EH (cell line): ENCODE data around the gene TTLL4.

Experiments used
- DNase-seq: peaks from one replicate; pipeline ENCODE4 v3.0.0-alpha.2; 2015; ENCODE audit warnings: low read depth

TTLL4 gene

GRCh38 chr2:218785103-218785502, 74.5 kb downstream of the TTLL4 start:
- DNase-seq, result no peak

DNA sequence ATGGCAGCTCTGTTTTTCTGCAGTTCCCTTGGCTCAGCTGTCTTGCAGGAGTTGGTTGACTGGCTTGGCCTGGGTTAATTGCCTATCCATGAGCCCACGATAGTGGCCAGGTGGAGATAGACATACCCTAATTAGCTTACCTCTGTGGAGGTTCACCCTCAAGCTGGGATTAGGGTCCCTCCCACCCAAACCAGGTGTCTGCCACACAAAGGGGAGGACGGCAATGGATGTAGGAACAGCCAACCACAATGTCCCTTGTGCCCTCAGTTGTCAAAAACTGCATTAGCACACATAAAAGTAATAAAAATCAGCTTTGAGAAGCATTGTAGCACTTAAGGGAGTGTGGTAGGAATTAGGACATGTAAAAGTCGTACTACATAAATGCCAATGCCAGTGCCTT, 75.5 kb downstream of the TTLL4 start:
- DNase-seq, result no peak

GRCh38 chr2:218788529-218789255, 78.1 kb downstream of the TTLL4 start:
- DNase-seq, result peak; percentile 10

- no peak for DNase-seq
Observed at GRCh38 chr2:218792433-218792832, 81.8 kb downstream of the TTLL4 start.

- DNase-seq, result no peak
Observed at GRCh38 chr2:218796691-218797090, 86.1 kb downstream of the TTLL4 start.

GRCh38 chr2:218798767-218799504, 88.3 kb downstream of the TTLL4 start:
- DNase-seq, result no peak

DNA sequence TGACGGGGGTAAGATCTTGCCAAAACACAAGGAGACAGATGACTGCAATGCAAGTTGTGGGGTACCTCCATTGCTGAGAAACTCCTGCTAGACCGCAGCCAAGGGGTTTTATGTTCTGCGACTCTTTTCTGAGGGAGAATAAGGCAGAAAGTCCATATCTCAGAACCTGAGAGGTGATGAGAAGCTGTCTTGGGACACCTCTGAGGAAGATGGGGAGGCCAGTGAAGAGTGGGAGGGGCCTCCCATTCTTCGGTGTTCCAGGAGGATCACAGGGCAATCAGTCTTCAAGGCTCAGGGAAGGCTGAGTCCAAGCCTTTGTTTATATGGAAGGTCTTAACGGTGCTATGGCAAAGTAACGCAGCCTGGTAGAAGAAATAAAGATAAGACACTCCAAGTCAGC, 89.4 kb downstream of the TTLL4 start:
- no peak for DNase-seq

DNA sequence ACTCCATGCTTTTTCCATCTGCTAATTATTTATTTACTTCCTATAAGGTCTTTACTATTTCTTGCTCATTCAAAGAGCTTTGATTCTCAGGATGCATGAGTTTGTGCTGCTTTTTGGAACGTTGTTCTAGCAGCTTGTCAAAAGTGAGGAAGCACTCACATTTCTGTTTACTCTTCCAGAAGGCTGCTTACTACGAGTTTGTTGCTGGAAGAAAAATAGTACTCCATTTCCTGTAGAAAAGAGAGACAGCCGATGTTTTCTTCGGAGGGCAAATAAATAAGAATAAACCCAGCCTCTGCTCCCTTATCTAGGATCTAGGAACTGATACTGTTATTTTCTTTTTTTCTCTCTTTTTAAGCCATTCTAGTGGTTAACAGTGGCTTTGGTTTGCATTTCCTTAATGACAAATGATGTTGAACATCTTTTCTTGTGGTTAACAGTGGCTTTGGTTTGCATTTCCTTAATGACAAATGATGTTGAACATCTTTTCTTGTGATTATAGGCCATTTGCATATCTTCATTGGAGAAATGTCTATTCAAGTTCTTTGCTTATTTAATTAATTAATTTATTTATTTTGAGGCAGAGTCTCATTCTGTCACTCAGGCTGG, 91.9 kb downstream of the TTLL4 start:
- DNase-seq, result no peak

GRCh38 chr2:218804817-218805216, 94.2 kb downstream of the TTLL4 start:
- no peak for DNase-seq
